PC-3 (cell line): ENCODE measurements around the gene SYVN1. TPM values are rescaled to one million over a fixed set of nuclear protein-coding genes. Genes with fewer than 3 reads are reported as not detected.

ENCODE experiments used
- ATAC-seq: fragments of 200-7000 bp; cut with Tn5 transposase; 2 replicates; pipeline ENCODE4 v1.9.1; 2020; ENCODE audit warnings: mild to moderate bottlenecking, moderate library complexity
- BruUV-seq: library from RNA; stranded (reverse); fragments of 400-500 nt; replicated peaks from 2 replicates; lab custom pipeline; 2021; lab: Mats Ljungman, UMichigan
- CTCF ChIA-PET: fragments of 300-600 bp; sonication (Branson Sonifier 250); formaldehyde crosslinking; loops from one replicate; lab custom pipeline; 2022; ENCODE audit warnings: antibody characterized with exemption; lab: Charles Lee
- POLR2A ChIA-PET: fragments of 300-600 bp; sonication (Branson Sonifier 250); formaldehyde crosslinking; loops from one replicate; lab custom pipeline; 2022; ENCODE audit warnings: antibody characterized with exemption; ENCODE audit not compliant: unreplicated experiment; lab: Charles Lee
- DNase-seq: peaks from one replicate; pipeline ENCODE4 v3.0.0-alpha.2; 2015
- H2AFZ ChIP-seq: fragments of 300-600 bp; sonication (generic); 2 replicates; pipeline ENCODE4 v1.6.0; 2016; ENCODE audit warnings: antibody characterized with exemption, low read length
- H3F3A ChIP-seq: fragments of 300-600 bp; sonication (generic); one replicate; pipeline ENCODE4 v1.6.0; 2017; ENCODE audit warnings: antibody characterized with exemption, low read length, control low read depth, mild to moderate bottlenecking; ENCODE audit not compliant: unreplicated experiment
- H3K27ac ChIP-seq: fragments of 300-600 bp; sonication (generic); 2 replicates; pipeline ENCODE4 v1.5.1; 2016; ENCODE audit warnings: mild to moderate bottlenecking, low read length
- H3K27me3 ChIP-seq: fragments of 300-600 bp; sonication (generic); 2 replicates; pipeline ENCODE4 v1.6.1; 2016; ENCODE audit warnings: low read length, mixed read lengths
- H3K36me3 ChIP-seq: fragments of 300-600 bp; sonication (generic); 2 replicates; pipeline ENCODE4 v1.6.1; 2016; ENCODE audit warnings: low read depth, mixed run types, low read length, mixed read lengths
- H3K4me1 ChIP-seq: fragments of 300-600 bp; sonication (generic); 2 replicates; pipeline ENCODE4 v1.5.1; 2016; ENCODE audit warnings: low read length; ENCODE audit not compliant: insufficient read depth
- H3K4me2 ChIP-seq: fragments of 300-600 bp; sonication (generic); 2 replicates; pipeline ENCODE4 v1.6.0; 2016; ENCODE audit warnings: low read length
- H3K4me3 ChIP-seq: fragments of 300-600 bp; sonication (generic); 2 replicates; pipeline ENCODE4 v1.5.1; 2016; ENCODE audit warnings: mild to moderate bottlenecking, low read length, mixed read lengths
- H3K79me2 ChIP-seq: fragments of 300-600 bp; sonication (generic); 2 replicates; pipeline ENCODE4 v1.6.1; 2017; ENCODE audit warnings: low read length, mixed read lengths
- H3K9ac ChIP-seq: fragments of 300-600 bp; sonication (generic); 2 replicates; pipeline ENCODE4 v1.6.0; 2016; ENCODE audit warnings: mild to moderate bottlenecking, low read length
- H3K9me2 ChIP-seq: fragments of 300-600 bp; sonication (generic); replicated peaks from 2 replicates; pipeline ENCODE4 v1.6.1; 2016; ENCODE audit warnings: mixed run types, low read length, mixed read lengths
- H3K9me3 ChIP-seq: fragments of 300-600 bp; sonication (generic); 2 replicates; pipeline ENCODE4 v1.6.1; 2016; ENCODE audit warnings: low read length, mixed read lengths
- H4K20me1 ChIP-seq: fragments of 300-600 bp; sonication (generic); 2 replicates; pipeline ENCODE4 v1.6.1; 2016; ENCODE audit warnings: low read length, mixed read lengths
- CTCF ChIP-seq: fragments of 300-600 bp; sonication (generic); conservative IDR thresholded peaks from 2 replicates; pipeline ENCODE4 v1.5.1; 2017; ENCODE audit warnings: antibody characterized with exemption, low read depth, mild to moderate bottlenecking, low read length
- EZH2 ChIP-seq: fragments of 300-600 bp; sonication (generic); IDR thresholded peaks from one replicate; pipeline ENCODE4 v1.6.1; 2017; ENCODE audit warnings: antibody characterized with exemption, mild to moderate bottlenecking, low read length; ENCODE audit not compliant: unreplicated experiment
- EZH2phosphoT487 ChIP-seq: fragments of 300-600 bp; sonication (generic); IDR thresholded peaks from 2 replicates; pipeline ENCODE4 v1.6.1; 2018; ENCODE audit warnings: mild to moderate bottlenecking, antibody characterized with exemption, low read length, borderline replicate concordance
- intact Hi-C: fragments of 100-400 bp; cut with micrococcal nuclease; formaldehyde crosslinking; loops from 2 replicates; pipeline ENCODE4 v1.9.0; 2023
- total RNA-seq: library from RNA; depleted of rRNA; stranded (reverse); fragments of >200 nt; gene quantifications from 2 replicates; pipeline ENCODE4 v1.2.3, GENCODE V29; 2014

SYVN1 gene
- total RNA-seq, 1 experiment from 2014 or later: 22.3 TPM

DNA sequence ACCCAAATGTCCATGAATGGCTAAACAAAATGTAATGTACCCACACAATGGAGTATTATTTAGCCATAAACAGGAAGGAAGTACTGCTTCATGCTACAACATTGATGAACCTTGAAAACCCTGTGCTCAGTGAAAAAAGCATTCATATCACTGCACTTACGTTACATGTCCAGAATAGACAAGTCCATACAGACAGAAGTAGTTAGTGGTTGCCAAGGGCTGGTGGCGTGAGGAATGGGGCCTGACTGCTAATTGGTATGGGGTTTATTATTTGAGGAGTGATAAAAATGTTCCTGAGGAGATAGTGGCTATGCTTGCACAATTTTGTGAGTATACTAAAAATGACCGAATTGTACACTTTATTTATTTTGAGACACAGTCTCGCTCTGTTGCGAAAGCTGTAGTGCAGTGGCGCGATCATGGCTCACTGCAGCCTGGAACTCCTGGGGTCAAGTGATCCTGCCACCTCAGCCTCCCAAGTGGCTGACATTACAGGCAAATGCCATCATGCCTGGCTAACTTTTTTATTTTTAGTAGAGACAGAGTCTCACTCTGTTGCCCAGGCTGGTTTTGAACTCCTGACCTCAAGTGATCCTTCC is 7.7 kb upstream of the SYVN1 start:
- intact Hi-C loops: no loop called here
- TF ChIP-seq CTCF (no peak), EZH2 (no peak), EZH2phosphoT487 (no peak)
- Histone ChIP-seq H3K4me3 (no peak overlapping the region), H3K36me3 (no peaks in the 10 kb centered on the region), H3K4me2 (no peak overlapping the region), H3K9me2 (no peaks in the 10 kb centered on the region), H3K9me3 (no peaks in the 10 kb centered on the region), H3K27me3 (0 out of 2 replicates have a peak, but pooled peaks cover 3% of the 10 kb centered on the region), H3K9ac (no peak overlapping the region), H3K4me1 (no peaks in the 10 kb centered on the region), H4K20me1 (no peaks in the 10 kb centered on the region), H3K27ac (no peak overlapping the region), H3F3A (no peaks in the 10 kb centered on the region), H3K79me2 (no peaks in the 10 kb centered on the region), H2AFZ (no peak overlapping the region)
- no peak for DNase-seq
- BruUV-seq: no TSS peak
- POLR2A ChIA-PET: no interaction called here
- CTCF ChIA-PET: no interaction called here
- no peak for ATAC-seq

GRCh38 chr11:65136515-65137096 is 2.3 kb upstream of the SYVN1 start:
- no peak for ATAC-seq
- H3K4me1 ChIP-seq: peaks cover 16% of the 10 kb centered on the region
- intact Hi-C loops: no loop called here
- H3K79me2 ChIP-seq: peaks cover 29% of the 10 kb centered on the region
- H3K36me3 ChIP-seq: peaks cover 13% of the 10 kb centered on the region; the same call in 1 of the 2 replicates
- H3K4me2 ChIP-seq: no peak overlapping the region
- no peak overlapping the region for H3K4me3 ChIP-seq
- no peak overlapping the region for H3K9ac ChIP-seq
- no peak overlapping the region for H3K27ac ChIP-seq
- BruUV-seq: no TSS peak
- H3K27me3 ChIP-seq: 0 out of 2 replicates have a peak, but pooled peaks cover 3% of the 10 kb centered on the region
- ChIA-PET CTCF (no interaction called here), POLR2A (interaction anchor here (0.6 kb wide), 1 partner anchor 139 kb away, joined by 11 read pairs; no protein-coding TSS in a partner anchor)
- no peaks in the 10 kb centered on the region for H3K9me3 ChIP-seq
- no peaks in the 10 kb centered on the region for H3K9me2 ChIP-seq
- H3F3A ChIP-seq: no peaks in the 10 kb centered on the region
- TF ChIP-seq CTCF (no peak), EZH2phosphoT487 (no peak), EZH2 (no peak)
- no peaks in the 10 kb centered on the region; the same call in 1 of the 2 replicates for H4K20me1 ChIP-seq
- H2AFZ ChIP-seq: no peak overlapping the region
- no peak for DNase-seq
